ENCODE data around the gene COL23A1.

DNA sequence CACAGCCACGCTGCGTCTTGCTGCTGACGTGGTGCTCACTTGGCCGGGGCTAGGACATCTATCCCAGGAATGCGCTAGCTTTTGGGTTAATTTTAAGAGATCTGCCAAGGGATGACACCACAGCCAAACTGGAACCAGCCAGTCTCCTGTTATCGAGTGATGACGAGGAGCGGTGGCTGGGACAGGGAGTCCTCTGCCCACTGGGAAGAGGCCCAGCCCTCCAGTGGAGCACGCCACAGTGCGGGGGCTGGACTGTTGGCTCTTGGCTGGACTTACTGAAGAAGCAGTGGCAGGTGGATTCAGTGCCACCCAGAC is 302.4 kb downstream of the COL23A1 start:
- TF ChIP-seq HEYL (CRISPR knock-in tag; IDR thresholded peaks at IDR 0.05): no peak
- TF ChIP-seq RFX5 (IDR thresholded peaks at IDR 0.05): no peak
- no peak for TF ChIP-seq REST (IDR thresholded peaks at IDR 0.05)
- TF ChIP-seq SREBF2 (IDR thresholded peaks at IDR 0.05): no peak
- TF ChIP-seq RAD21 (conservative IDR thresholded peaks at IDR 0.05 in 1 of 2, IDR thresholded peaks at IDR 0.05 in 1 of 2): no peak
- no peak for TF ChIP-seq CTCF (IDR thresholded peaks at IDR 0.05)
- TF ChIP-seq ZFP36 (IDR thresholded peaks at IDR 0.05; ENCODE audit: borderline replicate concordance, partially characterized antibody): no peak
- TF ChIP-seq POLR2AphosphoS2 (conservative IDR thresholded peaks at IDR 0.05; ENCODE audit: low read length): no peak
- TF ChIP-seq ESRRA (IDR thresholded peaks at IDR 0.05; ENCODE audit: borderline replicate concordance, low read length): no peak
- TF ChIP-seq POLR2A (IDR thresholded peaks at IDR 0.05; ENCODE audit: low read length): no peak
- TF ChIP-seq CEBPB (IDR thresholded peaks at IDR 0.05): no peak

Measured in A549 (cell line).